Glutamatergic neuron (in vitro differentiated cells): Measurements from ENCODE around the gene CACNG3. TPM values are rescaled to one million over a fixed set of nuclear protein-coding genes. Genes with fewer than 3 reads are reported as not detected.

ENCODE experiments used
- DNase-seq: peaks from one replicate; pipeline ENCODE4 v3.0.0; 2022
- H3K27ac Mint-ChIP-seq: one replicate; pipeline ENCODE4 v1.8.0; 2020; ENCODE audit warnings: mild to moderate bottlenecking, mixed read lengths, inconsistent platforms; ENCODE audit not compliant: unreplicated experiment
- H3K27me3 Mint-ChIP-seq: one replicate; pipeline ENCODE4 v1.8.0; 2020; ENCODE audit warnings: mild to moderate bottlenecking, moderate library complexity, mixed read lengths, inconsistent platforms; ENCODE audit not compliant: unreplicated experiment
- H3K36me3 Mint-ChIP-seq: one replicate; pipeline ENCODE4 v1.8.0; 2020; ENCODE audit warnings: mild to moderate bottlenecking, mixed read lengths, inconsistent platforms; ENCODE audit not compliant: unreplicated experiment
- H3K4me1 Mint-ChIP-seq: one replicate; pipeline ENCODE4 v1.8.0; 2020; ENCODE audit warnings: mild to moderate bottlenecking, low read depth, mixed read lengths, inconsistent platforms; ENCODE audit not compliant: unreplicated experiment
- H3K4me3 Mint-ChIP-seq: one replicate; pipeline ENCODE4 v1.8.0; 2020; ENCODE audit warnings: mild to moderate bottlenecking, mixed read lengths, inconsistent platforms; ENCODE audit not compliant: unreplicated experiment
- H3K9me3 Mint-ChIP-seq: one replicate; pipeline ENCODE4 v1.8.0; 2020; ENCODE audit warnings: mild to moderate bottlenecking, moderate library complexity, mixed read lengths, inconsistent platforms; ENCODE audit not compliant: unreplicated experiment
- CTCF ChIP-seq: fragments of 200-600 bp; sonication (generic); IDR thresholded peaks from one replicate; pipeline ENCODE4 v1.5.0; 2021; ENCODE audit not compliant: partially characterized antibody, unreplicated experiment
- total RNA-seq: library from RNA; stranded (reverse); fragmentation: NEBNext Ultra II Directional; extraction: Animal tissue kit (Norgen Biotek cat#: 25700); gene quantifications from one replicate; pipeline ENCODE4 v1.2.1, GENCODE V29; 2021; ENCODE audit not compliant: unreplicated experiment

The CACNG3 gene
- total RNA-seq, 1 donor from 2014 or later = 2.2 TPM

- Mint-ChIP-seq H3K27ac (no peak overlapping the region), H3K9me3 (peaks cover 2% of the 10 kb centered on the region), H3K4me1 (peaks cover 8% of the 10 kb centered on the region), H3K4me3 (peak overlapping the region; percentile 17), H3K36me3 (no peaks in the 10 kb centered on the region), H3K27me3 (peaks cover 7% of the 10 kb centered on the region)
- DNase-seq = no peak
- TF ChIP-seq CTCF = no peak
These were observed 68.3 kb downstream of the CACNG3 start for GRCh38 chr16:24324421-24324820.

- peak; percentile 18 for DNase-seq
- Mint-ChIP-seq H3K4me3 (no peak overlapping the region), H3K4me1 (peaks cover 8% of the 10 kb centered on the region), H3K36me3 (no peaks in the 10 kb centered on the region), H3K9me3 (peaks cover 2% of the 10 kb centered on the region), H3K27me3 (peaks cover 7% of the 10 kb centered on the region), H3K27ac (no peak overlapping the region)
- no peak for TF ChIP-seq CTCF
These were observed 72.8 kb downstream of the CACNG3 start for GRCh38 chr16:24328835-24329452.

GRCh38 chr16:24332178-24332577 is 76.0 kb downstream of the CACNG3 start:
- no peaks in the 10 kb centered on the region for H3K4me1 Mint-ChIP-seq
- no peak overlapping the region for H3K27ac Mint-ChIP-seq
- no peak overlapping the region for H3K4me3 Mint-ChIP-seq
- peaks cover 2% of the 10 kb centered on the region for H3K9me3 Mint-ChIP-seq
- TF ChIP-seq CTCF = no peak
- no peaks in the 10 kb centered on the region for H3K36me3 Mint-ChIP-seq
- H3K27me3 Mint-ChIP-seq = peaks cover 4% of the 10 kb centered on the region
- DNase-seq = no peak

GRCh38 chr16:24332582-24333090 is 76.5 kb downstream of the CACNG3 start:
- no peak for TF ChIP-seq CTCF
- Mint-ChIP-seq H3K4me1 (no peaks in the 10 kb centered on the region), H3K36me3 (no peaks in the 10 kb centered on the region), H3K27ac (no peak overlapping the region), H3K4me3 (no peak overlapping the region), H3K9me3 (peaks cover 2% of the 10 kb centered on the region), H3K27me3 (peaks cover 4% of the 10 kb centered on the region)
- no peak for DNase-seq

GRCh38 chr16:24336491-24336890 is 80.4 kb downstream of the CACNG3 start:
- DNase-seq = no peak
- H3K27me3 Mint-ChIP-seq = no peaks in the 10 kb centered on the region
- no peak for TF ChIP-seq CTCF
- H3K36me3 Mint-ChIP-seq = no peaks in the 10 kb centered on the region
- H3K9me3 Mint-ChIP-seq = peaks cover 2% of the 10 kb centered on the region
- peak overlapping the region; percentile 57 for H3K27ac Mint-ChIP-seq
- H3K4me1 Mint-ChIP-seq = no peaks in the 10 kb centered on the region
- H3K4me3 Mint-ChIP-seq = no peak overlapping the region
